Dermis microvascular lymphatic vessel endothelial cell (primary cell): Measurements from ENCODE around the gene SLC35F6. TPM values are rescaled to one million over a fixed set of nuclear protein-coding genes. Genes with fewer than 3 reads are reported as not detected.
"Not testable (repeated sequence)": the region's sequence is repeated elsewhere in the genome, so short reads cannot be mapped to it uniquely, and the experiment has no call there.

Source experiments
- DNase-seq, 2 donors: peaks; one replicate each; pipeline versions ENCODE4 v3.0.0 to v3.0.0-alpha.2; 2010; ENCODE audit warnings: low read depth in 2 of 2
- total RNA-seq: library from RNA; depleted of rRNA; stranded (reverse); fragments of >200 nt; gene quantifications from 2 replicates; pipeline ENCODE4 v1.2.1, GENCODE V29; 2014

Gene SLC35F6
- total RNA-seq, 1 donor from 2014 or later: 28.6 TPM

DNA sequence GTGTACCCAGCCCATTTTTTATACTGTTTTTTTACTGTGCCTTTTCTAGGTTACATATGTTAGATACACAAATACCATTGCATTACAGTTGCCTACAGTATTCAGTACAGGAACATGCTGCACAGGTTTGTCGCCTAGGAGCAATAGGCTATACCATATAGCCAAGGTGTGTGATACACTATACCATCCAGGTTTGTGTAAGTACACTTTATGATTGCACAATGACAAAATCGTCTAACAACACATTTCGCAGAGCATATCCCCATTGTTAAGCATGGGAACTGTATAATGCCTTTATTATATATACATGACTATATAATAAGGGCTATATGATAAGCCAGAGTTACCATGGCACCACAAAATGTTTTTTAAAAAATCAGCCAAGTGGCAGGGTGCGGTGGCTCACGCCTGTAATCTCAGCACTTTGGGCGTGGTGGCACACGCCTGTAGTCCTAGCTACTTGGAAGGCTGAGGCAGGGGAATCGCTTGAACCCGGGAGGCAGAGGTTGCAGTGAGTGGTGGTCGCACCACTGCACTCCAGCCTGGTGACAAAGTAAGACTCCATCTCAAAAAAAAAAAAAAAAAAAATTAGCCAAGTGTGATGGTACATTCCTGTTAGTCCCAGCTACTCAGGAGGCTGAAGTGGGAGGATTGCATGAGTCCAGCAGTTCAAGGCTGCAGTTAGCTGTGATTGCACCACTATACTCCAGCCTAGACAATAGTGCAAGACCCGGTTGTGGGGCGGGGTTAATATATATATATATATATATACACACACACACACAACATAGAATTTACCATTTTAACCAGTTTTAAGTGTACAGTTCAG lies 19.0 kb downstream of the SLC35F6 start:
- no peak for DNase-seq

DNA sequence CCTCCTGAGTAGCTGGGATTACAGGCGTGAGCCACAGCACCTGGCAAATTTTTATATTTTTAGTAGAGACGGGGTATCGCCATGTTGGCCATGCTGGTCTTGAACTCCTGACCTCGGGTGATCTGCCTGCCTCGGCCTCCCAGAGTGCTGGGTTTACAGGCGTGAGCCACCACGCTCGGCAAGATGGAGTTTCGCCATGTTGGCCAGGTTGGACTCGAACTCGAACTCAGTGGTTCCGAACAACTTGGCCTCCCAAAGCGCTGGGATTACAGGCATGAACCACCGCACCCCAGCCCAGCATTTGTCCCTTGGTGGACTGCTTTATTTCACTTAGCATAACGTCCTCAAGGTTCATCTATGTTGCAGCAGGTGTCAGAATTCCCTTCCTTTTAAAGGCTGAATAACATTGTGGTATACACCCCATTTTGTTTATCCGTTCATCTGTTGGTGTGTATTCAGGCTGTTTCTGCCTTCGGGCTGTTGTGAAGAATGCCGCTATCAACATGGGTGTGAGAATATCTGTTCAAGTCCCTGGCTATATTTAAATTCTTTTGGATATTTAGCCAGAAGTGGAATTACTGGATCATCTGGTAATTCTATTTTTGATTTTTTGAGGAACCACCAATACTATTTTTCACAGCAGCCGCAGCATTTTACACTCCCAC lies 20.6 kb downstream of the SLC35F6 start:
- DNase-seq: no peak

DNA sequence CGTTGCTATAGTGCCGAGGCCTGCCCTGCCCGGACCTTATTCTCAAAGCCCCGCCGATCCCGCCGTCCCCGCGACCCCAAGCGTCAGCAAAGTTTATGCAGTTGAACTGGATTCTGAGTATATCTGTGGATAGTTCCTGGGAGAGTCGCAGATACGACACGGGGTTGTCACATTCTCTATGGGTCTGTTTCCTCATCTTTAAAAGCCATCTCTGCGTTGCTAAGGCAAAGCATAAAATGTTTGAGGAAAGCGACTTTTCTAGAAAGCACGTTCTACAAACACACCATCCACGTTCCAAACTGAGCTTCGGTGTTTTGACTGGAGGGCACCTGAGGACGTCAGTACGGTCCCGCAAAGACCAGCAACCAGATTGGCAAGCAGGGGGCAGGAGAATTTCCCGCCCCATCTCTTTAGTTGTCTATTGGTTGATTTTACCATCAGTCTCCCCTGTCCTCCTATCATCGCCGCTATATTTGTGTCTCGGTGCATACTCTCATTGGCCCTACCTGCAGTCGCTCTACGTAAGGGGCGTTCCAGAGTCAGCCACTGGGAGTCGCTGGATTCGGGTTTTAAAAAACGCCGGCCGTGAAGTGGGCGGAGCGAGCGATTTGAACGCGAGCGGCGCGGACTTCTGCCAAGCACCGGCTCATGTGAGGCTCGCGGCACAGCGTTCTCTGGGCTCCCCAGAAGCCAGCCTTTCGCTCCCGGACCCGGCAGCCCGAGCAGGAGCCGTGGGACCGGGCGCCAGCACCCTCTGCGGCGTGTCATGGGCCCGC lies 21.5 kb downstream of the SLC35F6 start, which contains the start of gene CENPA:
TSS of gene CENPA (plus strand) at position 626 of the 776 bp plus-strand sequence. CDS start at position 767, 141 bp downstream.
- DNase-seq: peak; percentile 99 to 100

DNA sequence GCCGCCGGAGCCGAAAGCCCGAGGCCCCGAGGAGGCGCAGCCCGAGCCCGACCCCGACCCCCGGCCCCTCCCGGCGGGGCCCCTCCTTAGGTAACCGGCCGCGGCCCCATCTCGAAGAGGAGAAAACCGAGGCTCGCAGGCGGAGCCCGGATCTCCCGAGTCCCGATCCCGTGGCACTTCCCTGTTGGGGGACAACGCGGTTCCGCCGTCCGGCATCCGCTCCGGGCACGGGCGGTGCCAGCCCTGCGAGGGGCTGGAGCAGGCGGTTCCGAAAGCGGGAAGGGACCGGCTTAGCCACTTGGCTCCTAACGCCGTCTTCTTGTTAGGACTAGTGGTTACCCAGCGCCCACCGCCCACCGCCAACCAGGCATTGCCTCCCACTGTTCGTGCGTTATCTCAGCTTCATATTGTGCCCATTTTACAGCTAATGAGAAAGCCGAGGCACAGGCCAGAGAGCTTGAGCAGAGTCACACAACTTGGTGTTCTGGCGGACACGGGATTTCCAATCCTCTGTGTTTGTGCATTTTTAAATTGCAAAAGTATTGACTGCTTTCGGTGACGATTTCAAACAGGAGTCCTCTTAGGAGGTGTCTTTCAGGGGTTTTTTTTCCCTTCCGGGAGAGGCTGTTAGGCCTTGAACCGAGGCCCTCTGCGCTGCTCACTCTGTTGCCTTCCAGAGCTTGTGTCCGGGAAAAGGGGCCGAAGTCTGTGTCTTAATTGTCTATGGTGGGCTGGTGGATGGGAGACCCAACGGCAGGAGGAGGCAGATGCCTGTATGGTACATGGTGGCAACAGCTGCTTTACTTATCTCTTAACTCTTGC lies 22.3 kb downstream of the SLC35F6 start:
- peak in 1 of 2 donors; percentile 24 for DNase-seq

DNA sequence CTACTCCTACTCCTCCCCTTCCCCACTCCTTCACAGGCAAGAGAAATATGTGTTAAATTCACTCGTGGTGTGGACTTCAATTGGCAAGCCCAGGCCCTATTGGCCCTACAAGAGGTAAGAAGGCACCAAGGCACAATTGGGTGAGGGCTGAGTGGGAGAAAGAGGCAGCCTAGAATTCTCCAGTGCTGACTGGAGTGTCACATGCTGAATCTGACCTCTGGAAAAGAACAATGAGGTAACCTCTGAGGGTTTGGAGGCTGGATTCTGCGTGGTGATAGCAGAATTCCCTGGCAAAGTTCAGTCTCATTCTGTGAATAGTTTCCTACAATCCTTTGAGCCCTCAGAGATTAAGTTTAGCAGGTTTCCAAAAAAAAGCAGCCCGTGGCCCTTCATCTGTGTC lies 28.6 kb downstream of the SLC35F6 start:
- no peak for DNase-seq

DNA sequence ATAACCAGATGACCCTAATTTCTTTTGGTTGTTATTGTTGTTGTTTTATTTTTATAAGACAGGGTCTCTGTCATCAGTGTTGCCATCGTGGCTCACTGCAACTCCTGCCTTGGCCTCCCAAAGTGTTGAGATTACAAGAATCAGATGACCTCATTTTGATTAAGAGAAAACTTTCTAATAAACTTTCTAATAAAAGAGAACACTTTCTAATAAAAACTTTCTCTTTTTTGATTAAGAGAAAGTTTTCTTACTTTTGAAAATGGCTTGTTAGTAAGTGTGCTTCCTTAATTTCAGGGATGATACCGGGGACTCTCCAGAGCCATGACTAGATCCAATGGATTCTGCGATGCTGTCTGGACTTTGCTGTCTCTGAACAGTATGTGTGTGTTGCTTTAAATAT lies 29.4 kb downstream of the SLC35F6 start:
- DNase-seq: no peak

DNA sequence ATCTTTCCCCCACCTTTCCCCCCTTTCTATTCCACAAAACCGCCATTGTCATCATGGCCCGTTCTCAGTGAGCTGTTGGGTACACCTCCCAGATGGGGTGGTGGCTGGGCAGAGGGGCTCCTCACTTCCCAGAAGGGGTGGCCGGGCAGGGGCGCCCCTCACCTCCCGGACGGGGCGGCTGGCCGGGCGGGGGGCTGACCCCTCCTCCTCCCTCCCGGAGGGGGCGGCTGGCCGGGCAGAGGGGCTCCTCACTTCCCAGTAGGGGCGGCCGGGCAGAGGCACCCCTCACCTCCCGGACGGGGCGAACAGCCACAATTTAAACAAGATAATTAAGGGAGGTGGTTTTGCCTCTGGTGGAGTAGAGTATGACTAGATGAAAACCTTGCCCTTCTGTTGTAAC lies 31.1 kb downstream of the SLC35F6 start:
- DNase-seq: not testable (repeated sequence)

DNA sequence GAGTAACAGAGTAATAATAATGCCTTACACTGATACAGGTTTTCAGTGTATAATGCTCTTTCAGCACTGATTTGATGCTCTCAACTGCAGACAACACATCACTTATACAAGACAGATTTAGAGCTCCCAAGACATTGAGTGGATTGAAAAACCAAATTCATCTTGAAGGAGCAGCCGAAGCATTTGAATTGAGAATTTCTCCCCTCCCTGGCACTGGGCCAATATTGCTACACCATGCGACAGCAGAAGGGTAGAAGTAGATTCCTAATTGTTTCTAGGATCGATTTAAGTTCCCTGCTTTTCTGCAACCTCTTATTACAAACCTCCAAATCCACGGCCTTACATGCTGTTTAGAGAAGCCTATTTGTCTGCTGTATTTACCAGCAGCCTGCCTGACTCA lies 37.2 kb downstream of the SLC35F6 start:
- no peak for DNase-seq

DNA sequence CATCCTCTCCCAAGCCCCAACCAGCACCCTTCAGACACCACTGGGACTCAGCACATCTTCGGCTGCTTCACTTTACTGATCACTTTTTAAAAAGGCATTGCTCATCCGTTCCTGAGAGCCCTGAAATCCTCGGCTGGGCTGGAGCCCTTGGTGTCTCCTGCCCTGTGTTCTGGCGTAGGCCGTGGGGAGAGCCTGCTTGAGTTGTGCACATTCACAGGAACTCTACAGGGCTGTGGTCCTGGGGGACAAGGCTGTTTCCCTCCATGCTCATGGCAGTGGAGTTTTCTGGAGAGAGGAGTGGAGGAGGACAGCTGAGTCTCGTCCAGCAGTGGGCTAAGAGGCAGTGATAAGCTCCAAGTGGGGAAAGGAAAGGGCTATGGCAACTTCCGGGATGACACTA lies 37.7 kb downstream of the SLC35F6 start:
- no peak for DNase-seq

DNA sequence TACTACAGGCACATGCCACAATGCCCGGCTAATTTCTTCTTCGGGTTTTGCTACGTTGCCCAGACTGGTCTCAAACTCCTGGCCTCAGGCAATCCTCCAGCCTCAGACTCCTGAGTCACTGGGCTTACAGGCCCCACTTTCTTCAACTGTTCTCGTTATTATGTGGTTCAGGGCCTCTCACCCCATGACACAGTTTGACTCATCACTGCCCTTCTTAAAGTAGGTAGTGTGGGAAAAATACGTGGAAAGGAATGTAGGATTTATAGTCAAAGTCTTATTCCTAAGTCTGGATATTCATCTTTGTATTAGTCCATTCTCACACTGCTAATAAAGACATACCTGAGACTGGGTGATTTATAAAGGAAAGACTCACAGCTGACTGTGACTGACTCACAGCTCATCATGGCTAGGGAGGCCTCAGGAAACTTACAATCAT lies 41.2 kb downstream of the SLC35F6 start:
- peak in 1 of 2 donors; percentile 7 for DNase-seq

DNA sequence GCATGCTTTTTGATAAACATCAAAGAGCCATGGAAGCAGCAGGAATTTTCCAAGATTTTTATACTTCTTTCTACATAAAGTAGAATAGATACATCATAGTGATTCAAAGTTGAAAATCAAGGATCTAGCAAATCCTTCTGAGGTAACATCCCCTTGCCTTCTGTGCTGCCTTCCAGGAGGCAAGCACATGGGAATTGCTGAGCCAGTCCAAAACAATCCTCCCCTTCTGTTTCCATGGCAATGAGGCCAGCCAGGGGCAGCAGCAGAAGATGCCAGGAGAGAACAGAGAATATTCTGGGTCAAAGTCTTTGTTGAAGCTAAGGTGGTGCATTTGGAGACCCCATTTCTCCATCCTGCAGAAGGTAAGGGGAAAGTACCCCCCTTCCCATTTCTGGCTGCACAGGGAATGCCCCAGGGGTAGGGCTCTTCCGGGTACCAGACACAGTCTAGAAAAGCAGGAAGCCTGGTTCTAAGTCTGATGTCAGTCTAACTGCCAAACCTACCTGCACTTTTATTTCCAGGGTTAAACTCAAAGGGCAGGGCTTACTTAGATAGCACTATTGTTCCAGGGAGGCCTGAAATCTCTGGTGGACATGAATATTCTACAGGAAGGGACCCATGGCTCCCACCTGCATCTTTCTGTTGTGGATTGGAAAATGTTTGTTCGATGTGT lies 43.8 kb downstream of the SLC35F6 start:
- no peak for DNase-seq

DNA sequence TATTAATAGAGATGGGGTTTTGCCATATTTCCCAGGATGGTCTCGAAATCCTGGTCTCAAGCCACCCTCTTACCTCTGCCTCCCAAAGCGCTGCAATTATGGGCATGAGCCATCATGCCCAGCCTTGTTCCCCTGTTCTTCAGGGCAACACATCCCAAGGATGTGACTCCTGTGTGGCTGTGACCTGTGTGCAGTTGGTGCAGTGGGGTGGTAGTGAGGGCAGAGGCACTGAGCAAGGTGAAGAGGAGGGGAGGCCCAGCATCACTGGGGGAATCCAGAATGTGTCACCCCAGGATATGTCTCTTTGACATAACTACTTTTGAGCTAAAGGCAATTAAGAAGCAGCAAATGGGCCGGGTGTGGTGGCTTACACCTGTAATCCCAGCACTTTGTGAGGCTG lies 45.1 kb downstream of the SLC35F6 start:
- no peak for DNase-seq

DNA sequence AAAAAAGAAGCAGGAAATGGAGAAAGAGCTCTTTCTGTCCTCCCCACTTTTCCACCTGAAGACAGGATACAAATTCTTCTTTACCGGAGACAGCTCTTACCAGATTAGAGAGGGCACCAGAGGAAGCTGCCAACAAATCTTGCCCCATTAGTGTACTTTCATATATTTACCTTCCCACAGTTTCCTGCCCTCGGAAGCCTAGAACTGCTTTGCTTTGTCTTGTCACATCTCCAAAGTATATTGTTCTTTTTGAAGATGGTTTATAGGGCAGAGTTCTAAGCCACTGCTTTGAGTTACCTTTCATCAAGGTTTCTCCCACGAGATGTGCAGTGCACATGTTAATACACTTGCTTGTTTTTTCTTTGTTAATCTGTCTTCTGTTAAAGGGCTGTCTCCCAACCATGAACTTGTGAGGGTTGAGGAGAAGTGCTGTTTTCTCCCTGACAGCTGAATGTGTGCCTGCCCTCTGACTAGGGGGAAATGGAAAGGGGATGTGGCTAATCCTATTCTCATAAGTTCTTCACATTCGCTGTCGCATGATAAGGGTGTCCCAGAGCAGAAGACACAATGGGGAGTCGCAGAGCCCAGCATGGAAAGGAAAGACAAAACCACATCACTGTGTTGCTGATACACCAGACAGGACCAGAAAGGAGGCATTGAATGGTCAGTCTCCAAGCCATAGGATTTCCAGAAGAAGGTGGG lies 45.9 kb downstream of the SLC35F6 start:
- no peak for DNase-seq

DNA sequence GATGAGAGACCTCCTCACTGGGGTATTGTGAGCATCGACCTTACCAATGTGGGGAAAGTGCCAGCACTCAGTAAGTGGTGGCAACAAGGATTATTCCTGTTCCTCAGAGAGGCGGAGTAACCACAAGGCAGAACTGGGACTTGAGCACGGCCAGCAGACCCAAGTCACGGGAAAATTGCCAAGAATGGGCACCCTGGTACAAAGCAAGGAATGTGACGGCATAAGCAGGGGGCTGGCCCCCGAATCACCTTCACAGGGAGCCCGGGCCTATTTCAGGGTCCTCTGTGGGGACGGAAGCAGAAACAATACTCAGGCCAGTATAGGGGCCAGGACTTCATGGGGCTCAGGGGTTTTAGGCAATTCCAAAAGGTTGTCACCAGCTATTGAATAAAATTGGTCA lies 47.2 kb downstream of the SLC35F6 start:
- no peak for DNase-seq

DNA sequence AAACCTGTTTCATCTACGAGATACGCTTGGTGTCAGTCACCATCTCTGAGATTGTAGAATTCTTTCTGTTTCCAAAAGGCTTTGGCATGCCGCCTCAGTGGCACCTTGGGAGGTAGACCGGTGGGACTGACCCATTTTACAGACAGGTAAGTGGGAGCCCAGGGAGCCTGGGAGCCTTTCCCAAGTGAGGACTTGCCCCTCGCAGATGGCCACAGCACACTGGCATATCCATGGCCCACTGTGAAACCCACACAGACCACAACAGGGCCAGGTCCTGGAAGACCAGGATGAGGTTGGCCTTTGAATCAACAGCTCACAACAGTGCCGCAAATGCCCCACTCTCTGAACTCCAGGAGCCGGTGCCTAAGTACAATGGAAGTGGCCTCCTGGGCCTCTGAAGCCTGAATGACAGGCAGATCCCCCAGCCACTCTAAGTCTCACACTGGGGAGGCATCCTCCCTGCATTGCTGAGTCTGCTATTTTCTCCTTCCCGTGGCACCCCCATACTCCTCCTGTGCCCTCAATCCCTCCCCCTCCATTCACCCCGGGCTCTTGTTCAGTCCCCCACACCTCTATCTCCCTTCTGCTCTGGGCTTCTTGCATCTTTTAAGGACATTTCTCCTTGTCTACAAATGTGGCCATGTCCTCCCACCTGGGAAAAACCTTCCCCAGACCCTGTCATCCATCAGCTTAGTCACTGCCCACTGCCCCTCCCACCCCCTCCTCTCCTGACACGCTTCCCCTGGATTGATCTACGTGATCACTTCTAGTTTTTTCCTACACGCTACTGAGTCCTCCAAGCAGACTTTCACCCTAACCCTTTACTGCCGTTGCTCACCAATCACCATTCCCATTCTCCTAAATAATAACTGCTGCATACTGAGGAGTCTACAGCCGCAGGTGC lies 48.0 kb downstream of the SLC35F6 start:
- no peak for DNase-seq

DNA sequence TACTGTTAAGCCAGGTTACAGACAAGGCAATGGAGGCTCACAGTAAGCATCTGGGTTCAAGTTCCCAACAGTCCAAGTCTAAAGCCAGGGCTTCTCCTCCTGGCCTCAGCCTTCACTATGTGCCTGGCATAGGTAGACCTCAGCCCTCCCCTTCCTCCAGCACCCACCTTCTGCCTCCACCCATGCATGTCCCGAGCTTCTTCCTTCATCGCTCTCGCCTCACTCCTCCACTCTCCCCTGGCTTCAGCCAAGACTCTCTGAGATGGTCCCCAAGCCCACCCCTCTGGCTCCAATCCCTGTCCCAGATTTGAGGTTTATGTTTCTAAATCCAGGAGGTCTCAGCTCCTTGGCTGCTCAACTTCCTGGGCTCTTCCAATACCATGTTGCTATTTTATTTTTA lies 48.6 kb downstream of the SLC35F6 start:
- DNase-seq: no peak

DNA sequence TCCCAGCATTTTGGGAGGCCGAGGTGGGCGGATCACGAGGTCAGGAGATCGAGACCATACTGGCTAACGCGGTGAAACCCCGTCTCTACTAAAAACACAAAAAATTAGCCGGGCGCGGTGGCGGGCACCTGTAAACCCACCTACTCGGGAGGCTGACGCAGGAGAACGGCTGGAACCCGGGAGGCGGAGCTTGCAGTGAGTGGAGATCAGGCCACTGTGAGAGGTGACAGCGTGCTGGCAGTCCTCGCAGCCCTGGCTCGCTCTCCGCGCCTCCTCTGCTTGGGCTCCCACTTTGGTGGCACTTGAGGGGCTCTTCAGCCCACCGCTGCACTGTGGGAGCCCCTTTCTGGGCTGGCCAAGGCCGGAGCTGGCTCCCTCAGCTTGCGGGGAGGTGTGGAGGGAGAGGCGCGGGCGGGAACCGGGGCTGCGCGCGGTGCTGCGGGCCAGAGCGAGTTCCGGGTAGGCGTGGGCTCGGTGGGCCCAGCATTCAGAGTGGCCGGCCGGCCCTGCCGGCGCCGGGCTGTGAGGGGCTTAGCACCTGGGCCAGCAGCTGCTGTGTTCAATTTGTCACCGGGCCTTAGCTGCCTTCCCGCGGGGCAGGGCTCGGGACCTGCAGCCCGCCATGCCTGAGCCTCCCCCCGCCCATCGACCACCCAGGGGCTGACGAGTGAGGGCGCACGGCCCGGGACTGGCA lies 50.1 kb downstream of the SLC35F6 start:
- not testable (repeated sequence) for DNase-seq

DNA sequence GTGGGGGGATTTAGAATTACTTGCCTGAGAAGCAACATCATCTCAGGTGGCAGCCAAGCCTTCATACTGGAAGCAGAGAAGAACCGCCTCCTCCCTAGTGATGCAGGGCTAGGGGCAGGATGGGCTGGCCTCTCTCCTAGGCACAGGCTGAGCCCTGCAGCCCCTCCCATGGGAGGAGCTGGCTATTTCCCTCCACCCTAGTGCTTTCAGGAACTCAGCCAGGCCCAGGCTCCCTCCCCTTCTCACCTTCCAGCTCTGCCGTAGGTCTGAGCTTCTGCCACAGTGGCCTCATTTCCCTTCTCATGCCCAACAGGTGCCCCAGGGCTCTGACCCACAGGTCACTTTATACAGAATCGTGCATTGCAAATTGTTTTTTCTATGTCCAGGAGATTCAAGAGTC lies 52.8 kb downstream of the SLC35F6 start:
- no peak for DNase-seq
